ENCODE measurements around the gene MRPS35. TPM values are rescaled to one million over a fixed set of nuclear protein-coding genes. Genes with fewer than 3 reads are reported as not detected.
"Not testable (repeated sequence)": the region's sequence is repeated elsewhere in the genome, so short reads cannot be mapped to it uniquely, and the experiment has no call there.

The MRPS35 gene
- total RNA-seq, 1 donor from 2014 or later, result 51.5 TPM

DNA sequence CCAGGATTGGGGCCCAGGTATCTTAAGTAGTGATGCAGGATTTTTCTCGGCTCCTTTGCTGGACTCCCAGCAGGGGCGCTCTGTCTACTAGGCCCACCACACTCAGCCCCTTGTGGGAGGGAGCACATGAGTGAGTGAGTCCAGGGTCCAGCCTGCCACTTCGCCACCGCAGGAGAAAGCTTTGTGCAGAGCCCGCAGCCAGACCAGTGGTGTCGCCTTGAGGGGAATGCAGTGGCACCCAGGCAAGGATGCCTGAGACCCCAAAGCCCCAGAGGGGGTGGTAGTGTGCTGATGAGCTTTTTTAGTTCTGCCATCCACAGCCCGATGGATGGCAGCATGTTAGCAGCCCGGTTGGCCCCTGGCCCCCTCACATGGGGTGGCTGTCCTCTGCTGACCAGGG lies 5.4 kb upstream of the MRPS35 start:
- no peak for DNase-seq (ENCODE audit: low spot score)
- intact Hi-C loops (cut with DNase I), result no loop called here

DNA sequence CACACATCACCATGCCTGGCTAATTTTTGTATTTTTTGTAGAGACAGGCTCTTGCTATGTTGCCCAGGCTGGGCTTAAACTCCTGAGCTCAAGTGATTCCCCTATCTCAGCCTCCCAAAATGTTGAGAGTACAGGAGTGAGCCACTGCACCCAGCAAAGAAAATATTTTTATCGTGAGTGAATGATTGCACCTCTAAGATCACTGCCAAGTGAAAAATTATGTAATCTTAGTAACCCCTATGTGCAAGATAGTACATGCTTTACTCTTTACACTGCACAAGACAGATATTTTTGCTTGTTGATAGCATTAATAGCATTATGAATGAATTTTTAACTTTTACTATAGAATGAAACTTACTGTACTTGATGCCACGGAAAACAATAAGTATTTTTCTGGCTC lies 3.4 kb upstream of the MRPS35 start:
- intact Hi-C loops (cut with DNase I), result no loop called here
- no peak for DNase-seq (ENCODE audit: low spot score)

DNA sequence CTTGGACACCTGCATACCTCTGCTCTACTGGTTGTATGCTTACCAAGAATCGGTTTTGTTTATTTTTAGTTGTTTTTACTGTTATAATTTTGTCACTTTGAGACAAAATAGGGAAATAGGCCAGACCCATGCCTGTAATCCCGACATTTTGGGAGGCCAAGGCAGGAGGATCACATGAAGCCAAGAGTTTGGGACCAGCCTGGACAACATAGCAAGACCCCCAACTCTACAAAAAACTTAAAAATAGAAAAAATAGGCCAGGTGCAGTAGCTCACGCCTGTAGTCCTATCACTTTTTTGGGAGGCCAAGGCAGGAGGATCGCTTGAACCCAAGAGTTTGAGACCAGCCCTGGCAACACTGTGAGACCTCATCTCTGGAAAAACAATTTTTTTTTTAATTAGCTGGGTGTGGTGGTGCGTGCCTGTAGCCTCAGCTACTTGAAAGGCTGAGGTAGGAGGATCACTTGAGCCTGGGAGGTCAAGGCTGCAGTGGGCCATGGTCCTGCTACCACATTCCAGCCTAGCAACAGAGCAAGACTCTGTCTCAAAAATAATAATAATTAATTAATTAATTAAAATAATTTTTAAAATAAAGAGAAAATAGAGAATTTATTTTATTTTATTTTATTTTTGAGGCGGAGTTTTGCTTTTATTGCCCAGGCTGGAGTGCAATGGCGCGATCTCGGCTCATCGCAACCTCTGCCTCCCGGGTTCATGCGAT lies 1.3 kb upstream of the MRPS35 start:
- intact Hi-C loops (cut with DNase I), result no loop called here
- DNase-seq (ENCODE audit: low spot score), result no peak

- intact Hi-C loops (cut with DNase I), result no loop called here
Measured at GRCh38 chr12:27709932-27710591, 570 bp upstream of the MRPS35 start.

GRCh38 chr12:27711317-27711682 lies 668 bp downstream of the MRPS35 start:
- no peak for DNase-seq (ENCODE audit: low spot score)
- intact Hi-C loops (cut with DNase I), result no loop called here

More at GRCh38 chr12:27709932-27710591, 570 bp upstream of the MRPS35 start:
- DNase-seq (ENCODE audit: low spot score), result no peak

DNA sequence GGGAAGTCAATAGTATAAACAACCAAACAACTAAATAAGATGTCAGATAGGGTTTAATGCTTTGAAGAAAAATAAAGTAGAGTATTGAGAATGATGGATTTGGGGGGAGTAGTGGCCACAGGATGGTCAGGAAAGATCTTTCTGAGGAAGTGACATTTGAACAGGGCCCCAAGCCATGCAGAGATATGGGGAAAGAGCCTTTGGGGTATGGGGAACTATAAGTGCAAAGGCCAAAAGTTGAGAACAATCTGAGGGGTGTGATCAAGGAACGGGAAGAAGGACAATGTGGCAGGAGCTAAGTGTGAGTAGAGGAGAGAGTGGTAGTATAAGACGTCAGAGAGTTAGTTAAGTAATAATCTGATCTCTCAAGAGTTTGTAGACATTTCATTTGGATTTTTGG lies 1.3 kb downstream of the MRPS35 start:
- DNase-seq (ENCODE audit: low spot score), result no peak
- intact Hi-C loops (cut with DNase I), result no loop called here

DNA sequence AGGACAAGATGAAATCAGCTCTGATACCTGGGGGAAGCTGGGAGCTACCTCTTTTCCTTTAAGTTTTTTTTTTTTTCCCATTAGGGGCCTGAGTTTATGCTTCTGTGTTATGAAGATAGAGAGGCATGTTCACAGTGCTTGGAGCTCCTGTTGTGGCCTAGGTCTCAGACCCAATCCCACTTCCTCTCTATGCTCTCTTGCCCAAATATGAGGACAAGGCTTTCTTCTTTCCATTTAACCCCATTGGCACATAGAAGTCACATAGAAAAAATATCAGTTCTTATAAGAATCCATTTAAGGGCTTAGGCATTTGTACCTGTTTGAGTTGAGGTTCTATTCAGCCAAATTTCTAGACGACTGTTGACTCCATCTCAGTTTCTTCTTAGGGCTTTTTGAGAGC lies 12.6 kb downstream of the MRPS35 start:
- intact Hi-C loops (cut with DNase I), result no loop called here
- no peak for DNase-seq (ENCODE audit: low spot score)

DNA sequence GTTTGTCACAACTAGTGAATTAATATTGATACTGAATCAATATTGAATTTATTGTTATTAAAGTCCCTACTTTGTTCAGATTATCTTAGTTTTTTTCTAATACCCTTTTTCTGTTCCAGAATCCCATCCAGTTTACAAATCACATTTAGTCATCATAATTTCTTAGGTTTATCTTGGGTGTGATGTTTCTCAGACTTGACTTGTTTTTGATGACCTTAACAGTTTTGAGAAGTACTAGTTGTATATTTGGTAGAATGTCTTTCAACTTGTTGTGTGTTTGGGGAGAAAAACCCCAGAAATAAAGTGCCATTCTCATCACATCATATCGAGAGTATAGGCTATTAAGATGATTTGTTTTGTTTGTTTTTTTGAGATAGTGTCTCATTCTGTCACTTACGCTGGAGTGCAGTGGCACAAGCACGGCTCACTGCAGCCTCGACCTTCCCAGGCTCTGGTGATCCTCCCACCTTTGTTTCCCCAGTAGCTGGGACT lies 19.5 kb downstream of the MRPS35 start:
- intact Hi-C loops (cut with DNase I), result loop anchor here (5.0 to 10.0 kb wide), 3 partner anchors 92 to 1145 kb away; no protein-coding TSS in a partner anchor
- no peak for DNase-seq (ENCODE audit: low spot score)

DNA sequence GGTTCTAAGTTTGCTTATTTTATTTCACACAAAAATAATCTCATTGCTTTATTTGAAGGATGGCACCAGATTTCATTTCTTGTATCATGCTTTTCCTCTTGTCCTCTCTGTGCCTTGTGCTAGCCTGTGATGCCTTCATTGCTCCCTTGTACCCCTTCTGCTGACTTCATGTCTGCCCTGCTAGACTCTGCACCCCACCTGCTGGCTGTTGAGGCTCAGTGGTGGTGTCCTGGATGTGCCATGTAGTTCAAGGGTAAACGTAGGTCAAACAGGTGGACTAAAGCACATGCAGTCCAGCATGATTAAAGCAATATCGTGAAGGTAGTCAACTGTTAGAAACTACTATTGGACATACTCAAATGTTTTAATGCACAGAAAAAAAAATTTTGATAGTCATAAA lies 21.6 kb downstream of the MRPS35 start:
- intact Hi-C loops (cut with DNase I), result loop anchor here (5.0 to 10.0 kb wide), 3 partner anchors 90 to 1143 kb away; no protein-coding TSS in a partner anchor
- no peak for DNase-seq (ENCODE audit: low spot score)

DNA sequence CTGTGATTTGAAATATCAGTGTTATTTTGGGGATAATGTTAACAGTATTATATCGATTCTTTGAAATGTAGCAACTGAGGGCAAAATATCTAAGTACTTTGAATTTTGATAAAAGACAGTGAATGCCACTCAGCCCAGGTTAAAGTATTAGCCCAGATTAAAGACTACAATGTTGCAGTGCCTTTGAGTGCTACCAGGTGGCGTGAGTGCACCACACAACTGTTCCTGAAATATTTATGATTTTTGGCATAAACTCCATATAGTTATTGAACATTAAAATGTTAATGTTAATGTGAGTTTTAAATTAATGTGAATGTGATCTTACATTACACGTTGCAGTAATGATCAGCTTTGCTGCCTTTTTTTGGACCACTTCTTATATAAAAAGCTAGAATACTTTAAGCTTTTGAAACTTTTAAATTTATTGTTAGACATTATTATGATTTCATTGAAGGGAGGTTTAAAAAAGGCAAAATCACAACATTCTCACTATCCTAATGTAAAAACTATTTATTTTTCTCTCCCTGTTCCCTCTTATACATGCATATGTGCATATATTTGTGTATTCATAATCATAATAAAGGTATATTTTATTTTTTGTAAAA lies 22.5 kb downstream of the MRPS35 start:
- intact Hi-C loops (cut with DNase I), result loop anchor here (5.0 to 10.0 kb wide), 3 partner anchors 89 to 1142 kb away; no protein-coding TSS in a partner anchor
- no peak for DNase-seq (ENCODE audit: low spot score)

- intact Hi-C loops (cut with DNase I), result loop anchor here (5.0 to 10.0 kb wide), 3 partner anchors 89 to 1141 kb away; no protein-coding TSS in a partner anchor
- no peak for DNase-seq (ENCODE audit: low spot score)
Measured at GRCh38 chr12:27733791-27734190, 23.2 kb downstream of the MRPS35 start.

- not testable (repeated sequence) for DNase-seq (ENCODE audit: low spot score)
- intact Hi-C loops (cut with DNase I), result loop anchor here (5.0 to 10.0 kb wide), 3 partner anchors 88 to 1140 kb away; no protein-coding TSS in a partner anchor
Measured at GRCh38 chr12:27734321-27734720, 23.7 kb downstream of the MRPS35 start.

DNA sequence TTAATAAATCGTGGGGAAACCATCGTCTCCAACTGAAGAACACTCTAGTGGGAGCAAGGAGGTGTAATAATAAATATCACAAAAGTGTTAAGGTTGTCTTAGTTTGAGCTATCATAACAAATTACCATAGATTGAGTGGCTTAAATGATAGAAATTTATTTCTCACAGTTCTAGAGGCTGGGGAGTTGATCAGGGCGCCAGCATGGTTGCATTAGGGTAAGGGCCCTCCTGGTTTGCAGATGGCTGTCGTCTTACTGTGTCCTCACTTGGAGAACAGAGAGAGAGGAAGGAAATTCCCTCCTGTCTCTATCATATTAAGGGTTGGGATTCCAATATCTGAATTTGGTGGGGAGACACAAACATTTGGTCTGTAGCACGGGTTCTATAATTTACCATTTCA lies 33.0 kb downstream of the MRPS35 start:
- DNase-seq (ENCODE audit: low spot score), result no peak
- intact Hi-C loops (cut with DNase I), result no loop called here

DNA sequence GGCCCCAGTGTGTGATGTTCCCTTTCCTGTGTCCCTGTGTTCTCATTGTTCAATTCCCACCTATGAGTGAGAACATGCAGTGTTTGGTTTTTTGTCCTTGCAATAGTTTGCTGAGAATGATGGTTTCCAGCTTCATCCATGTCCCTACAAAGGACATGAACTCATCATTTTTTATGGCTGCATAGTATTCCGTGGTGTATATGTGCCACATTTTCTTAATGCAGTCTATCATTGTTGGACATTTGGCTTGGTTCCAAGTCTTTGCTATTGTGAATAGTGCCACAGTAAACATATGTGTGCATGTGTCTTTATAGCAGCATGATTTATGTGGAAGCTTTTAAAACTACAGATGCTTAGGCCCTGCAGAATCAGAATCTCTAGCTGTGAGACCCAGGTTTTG lies 35.1 kb downstream of the MRPS35 start:
- intact Hi-C loops (cut with DNase I); DNase-seq (ENCODE audit: low spot score): not testable (repeated sequence)

GRCh38 chr12:27747111-27747820 lies 36.6 kb downstream of the MRPS35 start:
- DNase-seq (ENCODE audit: low spot score), result no peak
- intact Hi-C loops (cut with DNase I), result no loop called here

GRCh38 chr12:27751386-27752047 lies 40.9 kb downstream of the MRPS35 start:
- no peak for DNase-seq (ENCODE audit: low spot score)
- intact Hi-C loops (cut with DNase I), result no loop called here

DNA sequence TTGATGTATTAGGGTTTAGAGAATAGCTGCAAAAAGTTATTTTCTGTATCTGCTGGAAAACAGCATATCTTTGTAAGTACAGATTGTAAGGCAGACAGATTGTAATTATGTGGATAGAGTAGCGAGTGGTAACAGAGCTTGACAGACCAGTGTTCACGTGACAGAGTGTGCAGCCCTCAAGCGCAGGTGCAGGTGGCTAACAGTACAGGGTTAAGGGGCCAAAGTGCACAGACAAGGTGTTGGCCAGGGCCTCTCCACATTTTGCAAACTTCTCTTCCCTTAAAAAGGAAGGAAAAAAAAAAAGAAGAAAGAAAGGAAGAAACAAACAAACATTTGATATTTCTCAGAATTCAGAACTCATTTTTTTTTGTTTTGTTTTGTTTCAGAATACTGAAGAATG lies 44.2 kb downstream of the MRPS35 start:
- intact Hi-C loops (cut with DNase I), result no loop called here
- DNase-seq (ENCODE audit: low spot score), result no peak

DNA sequence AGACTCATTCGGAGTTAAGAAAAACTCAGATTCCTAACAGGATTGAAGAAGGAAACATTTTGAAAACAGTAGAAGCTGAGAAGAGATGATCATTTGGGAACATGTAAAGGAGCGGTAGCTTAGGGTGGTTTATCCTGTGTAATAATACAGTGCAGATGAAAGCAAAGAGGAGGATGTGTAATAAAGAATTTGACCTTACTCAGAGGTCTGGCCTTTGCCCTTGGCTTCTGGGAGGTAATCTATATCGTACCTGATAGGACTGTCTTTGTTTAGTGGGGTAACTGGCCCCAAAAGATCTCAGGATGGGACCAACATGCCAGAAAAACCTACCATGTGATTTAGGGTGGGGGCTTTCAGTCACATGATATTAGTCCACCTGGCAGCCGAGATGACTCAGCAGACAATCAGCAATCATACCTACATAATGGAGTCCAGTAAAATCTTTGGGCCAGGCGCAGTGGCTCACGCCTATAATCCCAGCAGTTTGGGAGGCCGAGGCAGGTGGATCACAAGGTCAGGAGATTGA lies 46.1 kb downstream of the MRPS35 start:
- no peak for DNase-seq (ENCODE audit: low spot score)
- intact Hi-C loops (cut with DNase I), result no loop called here

DNA sequence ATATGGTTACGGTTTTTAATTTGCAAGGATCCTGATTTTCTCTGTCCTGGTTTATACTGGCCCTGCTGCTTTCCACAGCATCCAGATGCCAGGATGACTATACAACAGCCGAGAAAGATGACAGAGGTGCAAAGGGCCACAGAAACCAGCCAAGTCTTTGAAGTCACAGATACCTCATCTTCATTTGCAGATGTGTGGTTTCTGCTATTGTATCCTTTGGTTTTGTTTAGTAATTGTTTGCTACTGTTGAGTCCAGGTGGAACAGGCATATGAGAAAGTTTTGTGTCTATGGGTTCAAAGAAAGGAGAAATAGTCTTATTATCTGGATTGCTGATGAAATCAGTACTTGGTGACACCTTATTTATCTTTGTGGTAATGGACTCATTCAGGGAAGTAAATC lies 52.1 kb downstream of the MRPS35 start:
- intact Hi-C loops (cut with DNase I), result no loop called here
- DNase-seq (ENCODE audit: low spot score), result no peak
